Peyer's patch (tissue), 4 donors: ENCODE measurements around the gene GRK2. TPM values are rescaled to one million over a fixed set of nuclear protein-coding genes. Genes with fewer than 3 reads are reported as not detected.
"Not testable (repeated sequence)": the region's sequence is repeated elsewhere in the genome, so short reads cannot be mapped to it uniquely, and the experiment has no call there.

Experiments
- DNase-seq, 3 donors: peaks; one replicate each; pipeline ENCODE4 v3.0.0-alpha.2; 2017 to 2019
- H3K27ac ChIP-seq, 4 donors: fragments of 200-600 bp; sonication (generic); one replicate each; pipeline ENCODE4 v1.5.1; 2016 to 2019
- H3K27me3 ChIP-seq, 2 donors: fragments of 200-600 bp; sonication (generic); one replicate each; pipeline ENCODE4 v1.5.1; 2019
- H3K36me3 ChIP-seq, 3 donors: fragments of 200-600 bp; sonication (generic); one replicate each; pipeline ENCODE4 v1.5.1; 2016 to 2019
- H3K4me1 ChIP-seq, 4 donors: fragments of 200-600 bp; sonication (generic); one replicate each; pipeline ENCODE4 v1.5.1; 2016 to 2019
- H3K4me3 ChIP-seq, 4 donors: fragments of 200-600 bp; sonication (generic); 1 replicate in 3 of 4; 2 replicates in 1 of 4; pipeline ENCODE4 v1.5.1; 2016 to 2019; ENCODE audit warnings: mild to moderate bottlenecking in 1 of 4
- H3K9me3 ChIP-seq, 4 donors: fragments of 200-600 bp; sonication (generic); one replicate each; pipeline ENCODE4 v1.5.1; 2016 to 2019; ENCODE audit warnings: mild to moderate bottlenecking in 1 of 4
- POLR2A ChIP-seq, 2 donors: fragments of 450-650 bp; IDR thresholded peaks; one replicate each; pipeline ENCODE4 v1.5.1; 2017; ENCODE audit warnings: antibody characterized with exemption in 2 of 2, mild to moderate bottlenecking in 2 of 2, moderate library complexity in 2 of 2
- total RNA-seq, 4 donors: library from RNA; depleted of rRNA; stranded (reverse); fragments of >200 nt; gene quantifications; one replicate each; pipeline ENCODE4 v1.1.0, GENCODE V29; 2016
- TF ChIP-seq, protein P1 (sequence below), 6 experiments: fragments of 450-650 bp in 4 of 6; fragments of 200-600 bp in 2 of 6; sonication (generic) in 1 of 6; IDR thresholded peaks; one replicate each; pipeline ENCODE4 v1.5.1; 2017 to 2019; ENCODE audit warnings: antibody characterized with exemption in 6 of 6, mild to moderate bottlenecking in 3 of 6, moderate library complexity in 1 of 6

GRK2 gene
- total RNA-seq, 4 donors from 2014 or later: 103 to 276 (median 163) TPM

DNA sequence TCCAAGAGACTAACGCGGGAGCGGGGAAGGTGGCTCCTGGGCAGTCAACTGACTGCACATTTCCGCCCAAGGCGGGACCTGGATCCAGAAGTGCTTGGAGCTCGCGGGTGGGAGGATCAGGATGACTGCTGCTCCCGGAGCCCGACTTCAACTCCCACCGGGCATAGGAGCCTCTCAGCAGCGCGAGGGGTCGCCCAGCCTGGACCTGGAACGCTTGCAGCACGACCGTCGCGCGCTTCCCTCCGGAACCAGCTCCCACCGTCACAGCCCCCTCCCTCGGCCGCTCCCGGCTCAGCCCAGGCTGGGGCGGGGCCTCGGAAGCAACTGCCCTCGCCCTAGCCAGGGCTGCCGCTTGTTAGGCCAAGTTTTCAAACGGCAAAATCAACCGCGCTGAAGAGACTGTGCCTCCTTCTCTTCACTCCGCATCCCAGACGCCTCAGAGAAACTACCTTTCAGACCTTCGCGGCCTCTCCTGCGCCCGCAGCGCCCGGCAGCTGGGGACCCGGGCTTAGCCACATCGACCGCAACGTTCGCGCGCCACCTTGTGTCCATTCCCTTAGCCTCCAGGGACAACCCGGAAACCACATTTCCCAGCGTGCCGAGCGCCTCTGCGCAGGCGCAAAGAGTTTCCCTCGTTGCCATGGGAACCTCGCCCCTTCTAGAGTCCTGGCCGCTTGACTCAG, 51.1 kb downstream of the GRK2 start:
- peak; percentile 96 to 99 (median 98) for DNase-seq
- Histone ChIP-seq H3K4me3 (peak overlapping the region; percentile 65 to 72 (median 67)), H3K27me3 (no peaks in the 10 kb centered on the region), H3K36me3 (no peaks in the 10 kb centered on the region), H3K27ac (peak overlapping the region; percentile 83 to 92 (median 87)), H3K4me1 (peaks cover 0 to 32% (median 2%) of the 10 kb centered on the region in 4 donors), H3K9me3 (no peaks in the 10 kb centered on the region)
- peak; percentile 63 to 82 for TF ChIP-seq POLR2A (IDR thresholded peaks at IDR 0.05)
- TF ChIP-seq, protein P1, sequence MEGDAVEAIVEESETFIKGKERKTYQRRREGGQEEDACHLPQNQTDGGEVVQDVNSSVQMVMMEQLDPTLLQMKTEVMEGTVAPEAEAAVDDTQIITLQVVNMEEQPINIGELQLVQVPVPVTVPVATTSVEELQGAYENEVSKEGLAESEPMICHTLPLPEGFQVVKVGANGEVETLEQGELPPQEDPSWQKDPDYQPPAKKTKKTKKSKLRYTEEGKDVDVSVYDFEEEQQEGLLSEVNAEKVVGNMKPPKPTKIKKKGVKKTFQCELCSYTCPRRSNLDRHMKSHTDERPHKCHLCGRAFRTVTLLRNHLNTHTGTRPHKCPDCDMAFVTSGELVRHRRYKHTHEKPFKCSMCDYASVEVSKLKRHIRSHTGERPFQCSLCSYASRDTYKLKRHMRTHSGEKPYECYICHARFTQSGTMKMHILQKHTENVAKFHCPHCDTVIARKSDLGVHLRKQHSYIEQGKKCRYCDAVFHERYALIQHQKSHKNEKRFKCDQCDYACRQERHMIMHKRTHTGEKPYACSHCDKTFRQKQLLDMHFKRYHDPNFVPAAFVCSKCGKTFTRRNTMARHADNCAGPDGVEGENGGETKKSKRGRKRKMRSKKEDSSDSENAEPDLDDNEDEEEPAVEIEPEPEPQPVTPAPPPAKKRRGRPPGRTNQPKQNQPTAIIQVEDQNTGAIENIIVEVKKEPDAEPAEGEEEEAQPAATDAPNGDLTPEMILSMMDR (IDR thresholded peaks at IDR 0.05): peak; percentile 85 to 100 (median 98)

DNA sequence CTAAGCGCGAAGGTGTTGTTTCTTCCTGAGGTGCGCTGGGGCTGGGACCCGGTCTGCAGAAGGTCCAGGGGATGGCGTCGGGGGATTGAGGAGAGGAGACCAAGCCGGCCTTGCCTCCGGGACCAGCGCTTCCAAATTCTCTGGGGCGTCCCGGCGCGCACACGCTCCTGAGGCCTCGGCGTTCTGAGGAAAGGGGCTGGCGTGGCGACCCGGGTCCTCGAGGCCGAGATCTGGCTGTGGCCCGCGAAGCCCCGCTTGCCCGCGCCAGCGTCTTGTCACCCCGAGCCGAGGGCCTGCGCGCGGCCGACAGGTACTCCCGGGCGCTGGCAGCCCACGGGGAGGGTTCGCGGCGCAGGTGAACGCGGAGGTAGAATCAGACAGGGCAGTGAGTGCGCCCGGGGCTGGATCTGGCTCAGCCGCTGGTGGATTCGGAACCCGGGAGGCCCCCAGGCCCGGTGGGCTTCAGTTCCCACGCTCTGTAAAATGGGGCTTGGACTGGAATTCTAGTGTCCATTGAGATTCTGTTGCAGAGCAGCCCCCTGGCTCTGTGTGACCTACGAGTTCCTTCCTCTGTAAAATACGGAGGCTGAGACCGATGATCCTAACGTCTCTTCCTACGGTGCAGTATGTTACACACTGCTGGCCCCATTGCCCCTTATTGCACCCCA, 51.7 kb downstream of the GRK2 start:
- TF ChIP-seq POLR2A (IDR thresholded peaks at IDR 0.05): no peak
- TF ChIP-seq, protein P1 (IDR thresholded peaks at IDR 0.05): no peak
- H3K27me3 ChIP-seq: no peaks in the 10 kb centered on the region
- H3K36me3 ChIP-seq: no peaks in the 10 kb centered on the region
- no peaks in the 10 kb centered on the region for H3K9me3 ChIP-seq
- H3K27ac ChIP-seq: peak overlapping the region; percentile 83 to 92 (median 87)
- peak in 2 of 3 donors; percentile 43 to 63 for DNase-seq
- peaks cover 0 to 26% (median 2%) of the 10 kb centered on the region in 4 donors for H3K4me1 ChIP-seq
- H3K4me3 ChIP-seq: peak overlapping the region; percentile 65 to 72 (median 67)

DNA sequence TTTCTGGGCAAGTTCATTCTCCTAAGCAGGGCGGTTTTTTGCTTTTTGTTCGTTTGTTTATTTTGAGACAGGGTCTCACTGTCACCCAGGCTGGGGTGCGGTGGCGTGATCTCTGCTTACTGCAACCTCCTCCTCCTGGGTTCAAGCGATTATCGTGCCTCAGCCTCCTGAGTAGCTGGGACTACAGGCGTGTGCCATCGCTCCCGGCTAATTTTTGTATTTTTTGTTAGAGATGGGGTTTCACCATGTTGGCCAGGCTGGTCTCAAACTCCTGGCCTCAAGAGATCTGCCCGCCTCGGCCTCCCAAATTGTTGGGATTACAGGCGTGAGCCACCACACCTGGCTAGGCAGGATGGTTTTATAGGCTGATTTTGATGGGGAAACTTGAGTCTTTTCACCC, 52.6 kb downstream of the GRK2 start:
- H3K27me3 ChIP-seq, DNase-seq, H3K36me3 ChIP-seq, H3K4me3 ChIP-seq, H3K27ac ChIP-seq, H3K9me3 ChIP-seq: not testable (repeated sequence)
- H3K4me1 ChIP-seq: peaks cover 0 to 21% (median 2%) of the 10 kb centered on the region in 4 donors

DNA sequence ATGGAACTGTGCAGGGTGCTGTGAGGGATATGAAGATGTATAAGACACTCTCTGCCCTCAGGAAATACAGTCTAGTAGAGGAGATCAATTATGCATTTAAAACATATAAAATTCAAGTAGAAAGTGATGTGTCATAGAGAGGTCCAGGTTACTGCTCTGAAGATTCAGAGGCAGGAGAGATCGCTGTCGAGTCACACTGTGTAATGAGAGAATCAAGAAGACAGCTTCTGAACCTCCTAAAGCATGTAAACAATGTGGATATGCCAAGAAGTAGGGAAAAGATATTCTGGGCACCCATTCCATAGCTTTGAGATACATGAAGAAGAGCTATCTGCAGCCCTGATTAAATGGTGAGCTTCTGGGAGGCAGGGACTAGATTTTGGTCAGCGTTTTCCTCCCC, 53.7 kb downstream of the GRK2 start:
- H3K4me3 ChIP-seq: no peak overlapping the region
- peaks cover 0 to 21% (median 2%) of the 10 kb centered on the region in 4 donors for H3K4me1 ChIP-seq
- no peak for DNase-seq
- no peaks in the 10 kb centered on the region for H3K27me3 ChIP-seq
- H3K36me3 ChIP-seq: no peaks in the 10 kb centered on the region
- TF ChIP-seq, protein P1 (IDR thresholded peaks at IDR 0.05): no peak
- no peak for TF ChIP-seq POLR2A (IDR thresholded peaks at IDR 0.05)
- no peak overlapping the region for H3K27ac ChIP-seq
- H3K9me3 ChIP-seq: no peaks in the 10 kb centered on the region

DNA sequence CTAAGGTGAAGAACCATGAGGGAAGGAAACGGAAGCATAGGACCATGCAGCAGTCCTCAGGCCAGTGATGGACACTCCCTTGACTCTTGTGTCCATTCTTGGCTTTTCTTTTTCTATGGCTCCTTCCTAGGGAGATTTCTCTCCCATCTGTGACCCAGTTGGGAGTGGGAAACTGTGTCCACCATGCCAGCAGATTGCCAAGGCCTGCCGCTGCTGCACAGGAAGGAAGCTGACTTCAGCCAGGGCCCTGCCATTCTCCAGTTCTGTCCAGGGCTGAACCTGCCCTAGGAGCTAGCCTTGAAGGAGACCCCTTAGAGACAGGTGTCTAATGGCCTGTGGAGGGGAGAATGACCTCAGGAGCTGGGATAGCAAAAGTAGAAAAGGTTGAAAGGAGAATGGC, 54.4 kb downstream of the GRK2 start:
- H3K4me1 ChIP-seq: peaks cover 0 to 21% (median 2%) of the 10 kb centered on the region in 4 donors
- H3K27me3 ChIP-seq: no peaks in the 10 kb centered on the region
- DNase-seq: no peak
- no peak overlapping the region for H3K27ac ChIP-seq
- H3K9me3 ChIP-seq: no peaks in the 10 kb centered on the region
- no peaks in the 10 kb centered on the region for H3K36me3 ChIP-seq
- no peak overlapping the region for H3K4me3 ChIP-seq
- TF ChIP-seq, protein P1 (IDR thresholded peaks at IDR 0.05): no peak
- no peak for TF ChIP-seq POLR2A (IDR thresholded peaks at IDR 0.05)

DNA sequence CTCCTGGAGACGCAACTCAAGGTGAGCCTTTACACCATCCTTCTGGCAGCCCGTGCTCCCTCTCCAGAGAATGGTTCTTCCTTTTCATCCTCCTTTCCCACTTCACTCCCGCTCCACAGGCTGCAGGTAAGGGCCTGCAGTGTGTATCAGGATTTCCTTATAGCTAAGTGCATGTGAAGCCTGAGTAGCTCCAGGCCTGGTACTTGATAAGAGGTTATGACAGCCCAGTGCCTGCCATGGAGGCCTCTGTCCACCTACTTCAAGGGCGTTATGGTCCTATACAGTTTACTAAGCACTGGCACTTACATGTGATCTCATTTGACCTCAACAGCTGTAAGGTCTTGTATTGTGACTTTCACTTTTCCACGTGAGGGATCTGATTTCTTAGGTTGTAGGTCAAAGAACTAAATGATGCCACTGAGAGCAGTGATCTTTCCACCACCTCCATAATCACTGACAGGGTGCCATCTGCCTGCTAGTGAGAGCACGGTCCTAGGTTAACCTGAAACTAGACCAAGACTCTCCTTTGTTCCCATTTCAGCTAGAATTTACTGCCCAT, 55.1 kb downstream of the GRK2 start:
- TF ChIP-seq, protein P1 (IDR thresholded peaks at IDR 0.05): no peak
- TF ChIP-seq POLR2A (IDR thresholded peaks at IDR 0.05): no peak
- Histone ChIP-seq H3K27me3 (no peaks in the 10 kb centered on the region), H3K27ac (no peak overlapping the region)

More for the DNA sequence above, 55.1 kb downstream of the GRK2 start:
- Histone ChIP-seq H3K36me3 (no peaks in the 10 kb centered on the region), H3K4me3 (no peak overlapping the region), H3K9me3 (no peaks in the 10 kb centered on the region), H3K4me1 (peaks cover 0 to 21% (median 2%) of the 10 kb centered on the region in 4 donors)
- no peak for DNase-seq
